ENCODE measurements around the gene DNM1. TPM values are rescaled to one million over a fixed set of nuclear protein-coding genes. Genes with fewer than 3 reads are reported as not detected.

The DNM1 gene
- total RNA-seq = under 1 TPM; 0.37 to 0.58 TPM

- H3K4me1 Mint-ChIP-seq = peaks cover 16% of the 10 kb centered on the region
- peaks cover 21% of the 10 kb centered on the region for H3K27me3 Mint-ChIP-seq
- DNase-seq = peak; percentile 85
- H3K27ac Mint-ChIP-seq = peak within 1 kb of the TSS; percentile 70
- no peaks in the 10 kb centered on the region for H3K36me3 Mint-ChIP-seq
- H3K9me3 Mint-ChIP-seq = no peaks in the 10 kb centered on the region
- H3K4me3 Mint-ChIP-seq = peak within 1 kb of the TSS; percentile 57
Observed at GRCh38 chr9:128203024-128203706, at the start of gene DNM1. Gene DNM1 (plus strand): TSS chr9:128203379. CDS start chr9:128203471, 92 bp downstream.

GRCh38 chr9:128153947-128154695, 49.1 kb upstream of the DNM1 start:
- Mint-ChIP-seq H3K36me3 (no peaks in the 10 kb centered on the region), H3K4me1 (no peaks in the 10 kb centered on the region), H3K27me3 (no peaks in the 10 kb centered on the region), H3K27ac (no peak overlapping the region), H3K9me3 (no peaks in the 10 kb centered on the region), H3K4me3 (no peak overlapping the region)
- DNase-seq = no peak

- no peak for DNase-seq
- peaks cover 7% of the 10 kb centered on the region for H3K4me1 Mint-ChIP-seq
- H3K27ac Mint-ChIP-seq = no peak overlapping the region
- H3K27me3 Mint-ChIP-seq = no peaks in the 10 kb centered on the region
- H3K9me3 Mint-ChIP-seq = no peaks in the 10 kb centered on the region
- H3K4me3 Mint-ChIP-seq = no peak overlapping the region
- no peaks in the 10 kb centered on the region for H3K36me3 Mint-ChIP-seq
Observed at GRCh38 chr9:128155736-128156500, 47.3 kb upstream of the DNM1 start.

- H3K36me3 Mint-ChIP-seq = peaks cover 14% of the 10 kb centered on the region
- H3K4me1 Mint-ChIP-seq = peaks cover 20% of the 10 kb centered on the region
- peak; percentile 54 for DNase-seq
- no peaks in the 10 kb centered on the region for H3K27me3 Mint-ChIP-seq
- peak overlapping the region; percentile 89 for H3K27ac Mint-ChIP-seq
- H3K4me3 Mint-ChIP-seq = peak overlapping the region; percentile 69
- no peaks in the 10 kb centered on the region for H3K9me3 Mint-ChIP-seq
Observed at GRCh38 chr9:128159522-128159783, 43.7 kb upstream of the DNM1 start.

GRCh38 chr9:128159784-128160602, 43.2 kb upstream of the DNM1 start, which contains the start of gene BBLN:
Gene BBLN (plus strand): TSS chr9:128160265. CDS start chr9:128160408, 143 bp downstream.
- Mint-ChIP-seq H3K27ac (peak within 1 kb of the TSS; percentile 89), H3K27me3 (no peaks in the 10 kb centered on the region), H3K4me3 (peak within 1 kb of the TSS; percentile 83), H3K4me1 (peaks cover 20% of the 10 kb centered on the region), H3K36me3 (peaks cover 17% of the 10 kb centered on the region), H3K9me3 (no peaks in the 10 kb centered on the region)
- peak; percentile 93 for DNase-seq

GRCh38 chr9:128160603-128160987, 42.6 kb upstream of the DNM1 start:
- DNase-seq = peak; percentile 72
- no peaks in the 10 kb centered on the region for H3K27me3 Mint-ChIP-seq

GRCh38 chr9:128161215-128161902, 41.8 kb upstream of the DNM1 start:
- Mint-ChIP-seq H3K4me1 (peaks cover 22% of the 10 kb centered on the region), H3K27me3 (no peaks in the 10 kb centered on the region), H3K27ac (peak overlapping the region; percentile 80), H3K4me3 (peak overlapping the region; percentile 83), H3K9me3 (no peaks in the 10 kb centered on the region), H3K36me3 (peaks cover 17% of the 10 kb centered on the region)
- no peak for DNase-seq

More at GRCh38 chr9:128160603-128160987, 42.6 kb upstream of the DNM1 start:
- Mint-ChIP-seq H3K27ac (peak overlapping the region; percentile 80), H3K9me3 (no peaks in the 10 kb centered on the region), H3K4me1 (peaks cover 20% of the 10 kb centered on the region), H3K36me3 (peaks cover 17% of the 10 kb centered on the region), H3K4me3 (peak overlapping the region; percentile 83)

- Mint-ChIP-seq H3K27ac (no peak overlapping the region), H3K4me3 (peak overlapping the region; percentile 9), H3K27me3 (no peaks in the 10 kb centered on the region), H3K36me3 (peaks cover 17% of the 10 kb centered on the region), H3K4me1 (peaks cover 22% of the 10 kb centered on the region), H3K9me3 (no peaks in the 10 kb centered on the region)
- DNase-seq = no peak
Observed at GRCh38 chr9:128162215-128163026, 40.8 kb upstream of the DNM1 start.

- no peak for DNase-seq
- Mint-ChIP-seq H3K9me3 (no peaks in the 10 kb centered on the region), H3K36me3 (peaks cover 17% of the 10 kb centered on the region), H3K4me3 (no peak overlapping the region), H3K27me3 (no peaks in the 10 kb centered on the region), H3K27ac (no peak overlapping the region), H3K4me1 (peaks cover 22% of the 10 kb centered on the region)
Observed at GRCh38 chr9:128163027-128163515, 40.1 kb upstream of the DNM1 start.

GRCh38 chr9:128163523-128164306, 39.5 kb upstream of the DNM1 start:
- no peaks in the 10 kb centered on the region for H3K9me3 Mint-ChIP-seq
- H3K27ac Mint-ChIP-seq = no peak overlapping the region
- H3K4me1 Mint-ChIP-seq = peaks cover 22% of the 10 kb centered on the region
- no peak overlapping the region for H3K4me3 Mint-ChIP-seq
- DNase-seq = no peak
- peaks cover 20% of the 10 kb centered on the region for H3K36me3 Mint-ChIP-seq
- no peaks in the 10 kb centered on the region for H3K27me3 Mint-ChIP-seq

GRCh38 chr9:128164307-128164885, 38.8 kb upstream of the DNM1 start:
- Mint-ChIP-seq H3K9me3 (no peaks in the 10 kb centered on the region), H3K4me1 (peaks cover 19% of the 10 kb centered on the region), H3K27me3 (no peaks in the 10 kb centered on the region), H3K27ac (no peak overlapping the region), H3K36me3 (peaks cover 22% of the 10 kb centered on the region), H3K4me3 (no peak overlapping the region)
- no peak for DNase-seq

- Mint-ChIP-seq H3K27ac (no peak overlapping the region), H3K4me3 (no peak overlapping the region), H3K9me3 (no peaks in the 10 kb centered on the region), H3K4me1 (peaks cover 12% of the 10 kb centered on the region), H3K36me3 (peaks cover 26% of the 10 kb centered on the region), H3K27me3 (no peaks in the 10 kb centered on the region)
- no peak for DNase-seq
Observed at GRCh38 chr9:128166169-128166568, 37.0 kb upstream of the DNM1 start.
